GM12801 (cell line): Measurements from ENCODE around the gene BFAR.
"Not testable (repeated sequence)": the region's sequence is repeated elsewhere in the genome, so short reads cannot be mapped to it uniquely, and the experiment has no call there.

ENCODE experiments used
- CTCF ChIP-seq: IDR thresholded peaks from one replicate; pipeline ENCODE4 v1.5.1; 2011; ENCODE audit warnings: control low read depth; ENCODE audit not compliant: insufficient read length; ENCODE audit errors: extremely low read depth

Gene BFAR

GRCh38 chr16:14694129-14694528 is 61.4 kb downstream of the BFAR start, which contains the start of gene PLA2G10:
TSS of gene PLA2G10 (minus strand) at chr16:14694308. CDS start at chr16:14694229, 79 bp downstream.
- not testable (repeated sequence) for TF ChIP-seq CTCF

GRCh38 chr16:14703156-14704011 is 70.6 kb downstream of the BFAR start, which contains the start of gene NPIPA3:
TSS of gene NPIPA3 (plus strand) at chr16:14703411. CDS start at chr16:14708944, 5,533 bp downstream.
- not testable (repeated sequence) for TF ChIP-seq CTCF
